HL-60 (cell line): ENCODE measurements around the gene TACR1.

Source experiments
- DNase-seq, 2 experiments: peaks; one replicate each; pipeline ENCODE4 v3.0.0-alpha.2; 2010 to 2020; ENCODE audit warnings: low read depth in 1 of 2, low spot score in 1 of 2
- H3K27ac ChIP-seq: fragments of 250-450 bp; sonication (Bioruptor Pico); replicated peaks from 2 replicates; pipeline ENCODE4 v1.5.1; 2020; ENCODE audit warnings: mild to moderate bottlenecking, moderate library complexity
- H3K27me3 ChIP-seq: fragments of 250-450 bp; sonication (Bioruptor Pico); 2 replicates; pipeline ENCODE4 v1.5.1; 2021; ENCODE audit warnings: mild to moderate bottlenecking, moderate library complexity; ENCODE audit not compliant: insufficient read depth, poor library complexity, severe bottlenecking
- H3K4me3 ChIP-seq: replicated peaks from 2 replicates; pipeline ENCODE4 v1.5.1; 2011; ENCODE audit warnings: mild to moderate bottlenecking, control low read depth, low read length; ENCODE audit not compliant: insufficient read depth
- CTCF ChIP-seq: IDR thresholded peaks from one replicate; pipeline ENCODE4 v1.5.1; 2011; ENCODE audit warnings: low read length, control low read depth, inconsistent platforms; ENCODE audit not compliant: insufficient read depth
- GABPA ChIP-seq: IDR thresholded peaks from 2 replicates; pipeline ENCODE4 v1.6.1; 2012; ENCODE audit warnings: low read depth
- POLR2AphosphoS5 ChIP-seq: IDR thresholded peaks from 2 replicates; pipeline ENCODE4 v1.6.1; 2012; ENCODE audit warnings: low read depth
- REST ChIP-seq: IDR thresholded peaks from 2 replicates; pipeline ENCODE4 v1.6.1; 2012; ENCODE audit warnings: low read depth; ENCODE audit not compliant: insufficient replicate concordance
- SPI1 ChIP-seq: IDR thresholded peaks from 2 replicates; pipeline ENCODE4 v1.6.1; 2012; ENCODE audit warnings: low read depth, mild to moderate bottlenecking, borderline replicate concordance

TACR1 gene

GRCh38 chr2:75089471-75089870 is 109.8 kb downstream of the TACR1 start:
- H3K27ac ChIP-seq, result no peak overlapping the region
- no peak overlapping the region for H3K4me3 ChIP-seq
- DNase-seq, result no peak
- TF ChIP-seq CTCF (no peak), POLR2AphosphoS5 (no peak), GABPA (no peak), SPI1 (no peak), REST (no peak)
- H3K27me3 ChIP-seq, result no peaks in the 10 kb centered on the region

- Histone ChIP-seq H3K27me3 (no peaks in the 10 kb centered on the region), H3K4me3 (no peak overlapping the region), H3K27ac (no peak overlapping the region)
- TF ChIP-seq POLR2AphosphoS5, result no peak
- no peak for TF ChIP-seq CTCF
- TF ChIP-seq GABPA, result no peak
- no peak for TF ChIP-seq REST
- TF ChIP-seq SPI1, result no peak
- DNase-seq, result no peak
These were observed 110.5 kb downstream of the TACR1 start for GRCh38 chr2:75088791-75089190.

- H3K27ac ChIP-seq, result no peak overlapping the region
- no peak for TF ChIP-seq POLR2AphosphoS5
- no peak for TF ChIP-seq REST
- no peak for TF ChIP-seq SPI1
- TF ChIP-seq GABPA, result no peak
- TF ChIP-seq CTCF, result no peak
- no peak overlapping the region for H3K4me3 ChIP-seq
- DNase-seq, result no peak
- no peaks in the 10 kb centered on the region for H3K27me3 ChIP-seq
These were observed 111.6 kb downstream of the TACR1 start for GRCh38 chr2:75087736-75088135.
